ENCODE results near the gene SLC27A5.

The SLC27A5 gene

GRCh38 chr19:58552655-58553054 is 40.9 kb upstream of the SLC27A5 start:
- H3K4me3 ChIP-seq (ENCODE audit: low read length), result no peak overlapping the region
- no peak for TF ChIP-seq EZH2 (optimal IDR thresholded peaks at IDR 0.05; ENCODE audit: low read depth, low read length)
- TF ChIP-seq EZH2phosphoT487 (IDR thresholded peaks at IDR 0.05; ENCODE audit: low read length), result no peak
- no peak for TF ChIP-seq CTCF (IDR thresholded peaks at IDR 0.05; ENCODE audit: low read length)
- H3K4me2 ChIP-seq (ENCODE audit: low read depth, low read length), result no peak overlapping the region
- peaks cover 55% of the 10 kb centered on the region for H3F3A ChIP-seq (ENCODE audit: insufficient read depth, low read length)
- H3K9me3 ChIP-seq (replicated peaks; ENCODE audit: insufficient read depth, low read length), result no peaks in the 10 kb centered on the region
- DNase-seq, result no peak
- peaks cover 21% of the 10 kb centered on the region for H3K4me1 ChIP-seq (ENCODE audit: low read length)
- no peak overlapping the region for H3K27ac ChIP-seq (ENCODE audit: low read length)
- no peak overlapping the region for H3K9ac ChIP-seq (ENCODE audit: low read length)
- no peaks in the 10 kb centered on the region for H3K9me2 ChIP-seq (replicated peaks; ENCODE audit: insufficient read depth, low read length)
- no peak overlapping the region for H2AFZ ChIP-seq (ENCODE audit: low read length)
- peaks cover 13% of the 10 kb centered on the region for H3K36me3 ChIP-seq (replicated peaks; ENCODE audit: insufficient read depth, low read length)
- H4K20me1 ChIP-seq (ENCODE audit: insufficient read depth, low read length), result peaks cover 9% of the 10 kb centered on the region; the same call in 1 of the 2 replicates
- no peaks in the 10 kb centered on the region for H3K27me3 ChIP-seq (replicated peaks; ENCODE audit: insufficient read depth, low read length)
- H3K79me2 ChIP-seq (ENCODE audit: low read length), result peaks cover 61% of the 10 kb centered on the region

- Histone ChIP-seq H3K79me2 (ENCODE audit: low read length) (peaks cover 61% of the 10 kb centered on the region), H3K4me1 (ENCODE audit: low read length) (peaks cover 17% of the 10 kb centered on the region), H2AFZ (ENCODE audit: low read length) (no peak overlapping the region), H3K4me3 (ENCODE audit: low read length) (no peak overlapping the region), H3K36me3 (replicated peaks; ENCODE audit: insufficient read depth, low read length) (peaks cover 20% of the 10 kb centered on the region), H3K4me2 (ENCODE audit: low read depth, low read length) (no peak overlapping the region), H3K27me3 (replicated peaks; ENCODE audit: insufficient read depth, low read length) (no peaks in the 10 kb centered on the region), H3K9ac (ENCODE audit: low read length) (no peak overlapping the region), H3K9me2 (replicated peaks; ENCODE audit: insufficient read depth, low read length) (no peaks in the 10 kb centered on the region), H4K20me1 (ENCODE audit: insufficient read depth, low read length) (peaks cover 16% of the 10 kb centered on the region; the same call in 1 of the 2 replicates), H3K9me3 (replicated peaks; ENCODE audit: insufficient read depth, low read length) (no peaks in the 10 kb centered on the region), H3F3A (ENCODE audit: insufficient read depth, low read length) (peaks cover 54% of the 10 kb centered on the region), H3K27ac (ENCODE audit: low read length) (no peak overlapping the region)
- TF ChIP-seq EZH2phosphoT487 (IDR thresholded peaks at IDR 0.05; ENCODE audit: low read length), result no peak
- TF ChIP-seq CTCF (IDR thresholded peaks at IDR 0.05; ENCODE audit: low read length), result no peak
- TF ChIP-seq EZH2 (optimal IDR thresholded peaks at IDR 0.05; ENCODE audit: low read depth, low read length), result no peak
- DNase-seq, result no peak
Observed at GRCh38 chr19:58551577-58552471, 40.0 kb upstream of the SLC27A5 start.

GRCh38 chr19:58551123-58551497 is 39.3 kb upstream of the SLC27A5 start:
- H3F3A ChIP-seq (ENCODE audit: insufficient read depth, low read length), result peaks cover 51% of the 10 kb centered on the region
- peaks cover 23% of the 10 kb centered on the region for H4K20me1 ChIP-seq (ENCODE audit: insufficient read depth, low read length)
- H3K27me3 ChIP-seq (replicated peaks; ENCODE audit: insufficient read depth, low read length), result no peaks in the 10 kb centered on the region
- H3K27ac ChIP-seq (ENCODE audit: low read length), result no peak overlapping the region
- H3K4me1 ChIP-seq (ENCODE audit: low read length), result peaks cover 17% of the 10 kb centered on the region
- peaks cover 61% of the 10 kb centered on the region for H3K79me2 ChIP-seq (ENCODE audit: low read length)
- H3K4me3 ChIP-seq (ENCODE audit: low read length), result no peak overlapping the region
- H3K36me3 ChIP-seq (replicated peaks; ENCODE audit: insufficient read depth, low read length), result peaks cover 26% of the 10 kb centered on the region
- no peak overlapping the region for H3K9ac ChIP-seq (ENCODE audit: low read length)
- H2AFZ ChIP-seq (ENCODE audit: low read length), result no peak overlapping the region
- H3K9me2 ChIP-seq (replicated peaks; ENCODE audit: insufficient read depth, low read length), result no peaks in the 10 kb centered on the region
- TF ChIP-seq CTCF (IDR thresholded peaks at IDR 0.05; ENCODE audit: low read length) (no peak), EZH2 (optimal IDR thresholded peaks at IDR 0.05; ENCODE audit: low read depth, low read length) (no peak), EZH2phosphoT487 (IDR thresholded peaks at IDR 0.05; ENCODE audit: low read length) (no peak)
- DNase-seq, result no peak
- no peaks in the 10 kb centered on the region for H3K9me3 ChIP-seq (replicated peaks; ENCODE audit: insufficient read depth, low read length)
- no peak overlapping the region for H3K4me2 ChIP-seq (ENCODE audit: low read depth, low read length)

All from MM.1S (cell line).